ENCODE data around the gene PLD4.

DNA sequence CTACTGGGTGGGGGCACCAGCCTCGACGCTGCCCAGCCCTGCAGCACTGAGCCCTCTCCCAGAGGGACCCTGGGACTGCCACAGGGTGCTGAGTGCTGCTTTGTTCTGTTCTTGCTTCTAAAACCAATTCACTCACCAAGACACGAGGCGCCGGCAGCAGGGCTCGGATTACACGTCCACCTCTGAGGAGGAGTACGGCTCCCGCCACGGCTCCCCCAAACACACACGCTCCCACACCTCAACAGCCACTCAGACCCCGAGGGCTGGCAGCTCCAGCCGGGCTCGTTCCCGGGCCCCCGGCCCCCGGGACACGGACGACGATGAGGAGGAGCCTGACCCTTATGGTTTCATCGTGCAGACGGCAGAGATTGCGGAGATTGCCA is 35.3 kb upstream of the PLD4 start:
- TF ChIP-seq CTCF (IDR thresholded peaks at IDR 0.05), result no peak
- no peak for TF ChIP-seq POLR2AphosphoS5 (IDR thresholded peaks at IDR 0.05)
- no peak for TF ChIP-seq POLR2A (IDR thresholded peaks at IDR 0.05)
- no peak for TF ChIP-seq EP300 (IDR thresholded peaks at IDR 0.05)

Data from suprapubic skin (tissue), 4 donors.